UCSD-AML1 (cell line): ENCODE measurements around the gene S100A14.

Experiments used
- DNase-seq: peaks from one replicate; lab custom pipeline; 2025; ENCODE audit not compliant: unreplicated experiment; lab: John Stamatoyannopoulos, UW

Gene S100A14

DNA sequence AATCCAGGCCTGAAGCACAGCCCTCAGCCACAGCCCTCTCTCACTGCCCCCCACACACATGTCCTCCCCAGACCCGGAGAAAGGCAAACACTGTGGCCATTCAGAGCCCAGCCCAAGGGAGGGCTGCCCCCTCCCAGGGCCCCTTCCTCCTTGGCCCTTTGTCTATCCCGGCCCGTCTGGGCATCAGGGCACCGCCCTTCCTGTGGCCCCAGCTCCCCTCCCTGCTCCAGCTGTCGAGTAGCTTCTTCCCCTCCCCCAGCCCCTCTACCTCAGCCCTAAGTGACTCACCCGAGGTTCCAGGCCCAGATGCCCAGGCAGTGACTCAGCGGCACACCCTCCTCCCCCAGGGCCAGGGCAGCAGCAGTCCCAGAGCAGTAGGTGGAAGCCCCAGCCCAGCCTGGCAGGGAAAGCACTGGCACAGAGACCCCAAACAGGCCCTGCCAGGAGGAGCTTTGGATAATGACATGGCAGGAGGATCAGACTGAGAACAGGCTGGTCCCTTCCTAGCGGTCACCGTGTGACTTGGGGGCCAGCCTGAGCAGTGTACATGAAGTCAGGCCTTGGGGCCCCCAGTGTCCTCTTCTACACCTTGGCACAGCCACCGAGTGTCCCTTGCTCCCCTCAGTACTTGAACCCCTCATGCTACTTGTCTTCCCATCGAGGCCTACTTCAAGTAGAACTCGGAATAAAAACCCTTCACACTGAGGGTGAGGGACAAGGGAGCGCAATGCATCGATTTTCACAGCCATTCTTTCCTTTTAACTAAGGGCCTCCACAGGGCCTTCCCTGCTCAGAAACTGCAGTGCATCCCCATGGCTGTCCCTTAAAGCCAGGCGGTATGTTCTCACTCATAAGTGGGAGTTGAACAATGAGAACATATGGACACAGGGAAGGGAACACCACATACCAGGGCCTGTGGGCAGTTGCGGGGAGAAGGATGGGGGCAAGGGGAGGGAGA, 49.4 kb downstream of the S100A14 start:
- DNase-seq, result peak; percentile 89

DNA sequence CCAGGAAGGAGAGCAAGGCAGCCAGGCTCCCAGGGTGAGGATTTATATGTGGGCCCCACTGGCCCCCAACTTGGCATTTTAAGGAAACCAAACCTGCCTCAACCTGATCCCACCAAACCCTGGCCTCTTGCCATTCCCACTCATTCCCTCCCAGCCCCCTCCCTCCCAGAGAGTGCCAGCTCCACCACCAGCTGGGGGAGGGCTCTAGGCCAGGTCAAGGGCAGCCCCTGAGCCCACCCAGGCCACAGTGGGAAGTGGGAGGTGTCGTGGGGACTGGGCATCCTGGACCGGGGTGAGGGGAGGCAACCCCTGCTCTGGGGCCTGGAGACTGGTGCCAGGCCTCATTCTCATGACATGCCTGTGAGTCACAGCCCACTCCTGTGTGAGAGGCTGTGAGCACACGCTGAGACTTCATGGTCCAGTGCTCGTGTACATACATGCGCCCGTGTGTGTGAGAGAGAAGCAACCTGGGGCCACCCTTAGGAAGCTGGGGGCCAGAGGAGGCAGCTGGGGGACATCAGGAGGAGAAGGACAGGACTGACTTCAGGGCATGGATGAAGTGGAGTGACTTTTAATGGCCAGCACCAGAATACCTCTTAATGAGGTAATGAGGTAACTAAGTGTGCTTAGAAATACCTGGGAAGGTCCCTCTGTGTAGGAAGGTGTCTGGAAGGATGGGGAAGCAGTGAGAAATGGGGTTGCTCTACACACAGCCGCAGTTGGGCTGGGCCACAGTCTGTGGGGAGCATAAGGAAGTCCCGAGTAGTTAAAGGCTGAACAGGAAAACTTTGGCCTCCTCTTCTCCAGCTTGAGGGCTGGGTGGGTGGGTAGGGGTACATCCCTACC, 50.4 kb downstream of the S100A14 start, which contains the start of gene S100A2:
TSS of gene S100A2 (minus strand) at position 316 of the 846 bp plus-strand sequence. CDS start 1,967 bp downstream, outside the sequence.
- peak; percentile 56 for DNase-seq
